ENCODE results near the gene OCLN. TPM values are rescaled to one million over a fixed set of nuclear protein-coding genes. Genes with fewer than 3 reads are reported as not detected.
"Not testable (repeated sequence)": the region's sequence is repeated elsewhere in the genome, so short reads cannot be mapped to it uniquely, and the experiment has no call there.

Gene OCLN
- total RNA-seq, 2 experiments from 2014 or later = 0.56 to 1.0 TPM

GRCh38 chr5:69544602-69545001 lies 52.0 kb downstream of the OCLN start:
- ATAC-seq; DNase-seq; H3K9me3 Mint-ChIP-seq; H3K27me3 Mint-ChIP-seq; H3K36me3 Mint-ChIP-seq (ENCODE audit: low read depth); intact Hi-C loops (cut with micrococcal nuclease); H3K4me3 Mint-ChIP-seq; CTCF ChIA-PET; H3K4me1 Mint-ChIP-seq (ENCODE audit: low read depth); H3K27ac Mint-ChIP-seq; POLR2A ChIA-PET: not testable (repeated sequence)

- peak within 1 kb of the TSS; percentile 88 for H3K27ac Mint-ChIP-seq
Measured at GRCh38 chr5:69559908-69560330, 67.3 kb downstream of the OCLN start, which contains the start of gene GTF2H2C. GTF2H2C (plus strand) TSS chr5:69560191; CDS start chr5:69565133, 4,942 bp downstream.

GRCh38 chr5:69560587-69561431 lies 68.2 kb downstream of the OCLN start:
- intact Hi-C loops (cut with micrococcal nuclease); POLR2A ChIA-PET; CTCF ChIA-PET; DNase-seq; H3K36me3 Mint-ChIP-seq (ENCODE audit: low read depth); ATAC-seq; H3K27ac Mint-ChIP-seq; H3K4me1 Mint-ChIP-seq (ENCODE audit: low read depth); H3K27me3 Mint-ChIP-seq; H3K9me3 Mint-ChIP-seq: not testable (repeated sequence)
- peak overlapping the region; percentile 64 for H3K4me3 Mint-ChIP-seq

More at GRCh38 chr5:69559908-69560330, 67.3 kb downstream of the OCLN start, which contains the start of gene GTF2H2C:
- peak; percentile 100 for ATAC-seq
- DNase-seq = peak; percentile 81
- H3K36me3 Mint-ChIP-seq (ENCODE audit: low read depth); H3K27me3 Mint-ChIP-seq; CTCF ChIA-PET; H3K9me3 Mint-ChIP-seq; intact Hi-C loops (cut with micrococcal nuclease); POLR2A ChIA-PET; H3K4me1 Mint-ChIP-seq (ENCODE audit: low read depth): not testable (repeated sequence)
- H3K4me3 Mint-ChIP-seq = peak within 1 kb of the TSS; percentile 85

- H3K36me3 Mint-ChIP-seq (ENCODE audit: low read depth); H3K27ac Mint-ChIP-seq; POLR2A ChIA-PET; H3K9me3 Mint-ChIP-seq; H3K4me1 Mint-ChIP-seq (ENCODE audit: low read depth); ATAC-seq; intact Hi-C loops (cut with micrococcal nuclease); H3K27me3 Mint-ChIP-seq; CTCF ChIA-PET; H3K4me3 Mint-ChIP-seq; DNase-seq: not testable (repeated sequence)
Measured at GRCh38 chr5:69566172-69566571, 73.6 kb downstream of the OCLN start.

- H3K9me3 Mint-ChIP-seq; DNase-seq; POLR2A ChIA-PET; H3K27ac Mint-ChIP-seq; intact Hi-C loops (cut with micrococcal nuclease); CTCF ChIA-PET; H3K4me3 Mint-ChIP-seq; H3K36me3 Mint-ChIP-seq (ENCODE audit: low read depth); ATAC-seq; H3K4me1 Mint-ChIP-seq (ENCODE audit: low read depth); H3K27me3 Mint-ChIP-seq: not testable (repeated sequence)
Measured at GRCh38 chr5:69568072-69568471, 75.5 kb downstream of the OCLN start.

GRCh38 chr5:69583356-69583755 lies 90.8 kb downstream of the OCLN start:
- CTCF ChIA-PET; POLR2A ChIA-PET; H3K9me3 Mint-ChIP-seq; H3K4me1 Mint-ChIP-seq (ENCODE audit: low read depth); ATAC-seq; H3K36me3 Mint-ChIP-seq (ENCODE audit: low read depth); H3K4me3 Mint-ChIP-seq; intact Hi-C loops (cut with micrococcal nuclease); H3K27me3 Mint-ChIP-seq; H3K27ac Mint-ChIP-seq; DNase-seq: not testable (repeated sequence)

- H3K27ac Mint-ChIP-seq; H3K4me1 Mint-ChIP-seq (ENCODE audit: low read depth); ATAC-seq; H3K9me3 Mint-ChIP-seq; H3K36me3 Mint-ChIP-seq (ENCODE audit: low read depth); intact Hi-C loops (cut with micrococcal nuclease); H3K27me3 Mint-ChIP-seq; H3K4me3 Mint-ChIP-seq; DNase-seq; POLR2A ChIA-PET; CTCF ChIA-PET: not testable (repeated sequence)
Measured at GRCh38 chr5:69596114-69596840, 103.7 kb downstream of the OCLN start.

- H3K9me3 Mint-ChIP-seq; CTCF ChIA-PET; H3K36me3 Mint-ChIP-seq (ENCODE audit: low read depth); H3K27me3 Mint-ChIP-seq; intact Hi-C loops (cut with micrococcal nuclease); DNase-seq; H3K4me3 Mint-ChIP-seq; H3K4me1 Mint-ChIP-seq (ENCODE audit: low read depth); ATAC-seq; POLR2A ChIA-PET; H3K27ac Mint-ChIP-seq: not testable (repeated sequence)
Measured at GRCh38 chr5:69601947-69602346, 109.4 kb downstream of the OCLN start.

- ATAC-seq; intact Hi-C loops (cut with micrococcal nuclease); H3K36me3 Mint-ChIP-seq (ENCODE audit: low read depth); POLR2A ChIA-PET; H3K27me3 Mint-ChIP-seq; DNase-seq; H3K27ac Mint-ChIP-seq; CTCF ChIA-PET; H3K4me3 Mint-ChIP-seq; H3K9me3 Mint-ChIP-seq; H3K4me1 Mint-ChIP-seq (ENCODE audit: low read depth): not testable (repeated sequence)
Measured at GRCh38 chr5:69606839-69607238, 114.2 kb downstream of the OCLN start.

Other genes starting within 250 kb of the OCLN start
- 1 to 10 TPM; 8.3 to 9.1 TPM for gene CCDC125, start 160.0 kb upstream of the OCLN start, total RNA-seq
- 100 to 1,000 TPM in 1 of 2 experiments, 10 to 100 TPM in 1; 95.7 to 107 TPM for gene AK6, start 123.3 kb upstream of the OCLN start, total RNA-seq
- 10 to 100 TPM; 68.8 to 70.6 TPM for gene TAF9, start 123.3 kb upstream of the OCLN start, total RNA-seq
- 10 to 100 TPM; 22.9 to 26.5 TPM for gene RAD17, start 123.0 kb upstream of the OCLN start, total RNA-seq
- under 1 TPM; 0.29 to 0.60 TPM for gene MARVELD2, start 77.7 kb upstream of the OCLN start, total RNA-seq
- gene GTF2H2C, start 67.4 kb downstream of the OCLN start, total RNA-seq = 10 to 100 TPM; 40.0 to 42.1 TPM